ENCODE results near the gene MEIKIN.

MEIKIN gene

DNA sequence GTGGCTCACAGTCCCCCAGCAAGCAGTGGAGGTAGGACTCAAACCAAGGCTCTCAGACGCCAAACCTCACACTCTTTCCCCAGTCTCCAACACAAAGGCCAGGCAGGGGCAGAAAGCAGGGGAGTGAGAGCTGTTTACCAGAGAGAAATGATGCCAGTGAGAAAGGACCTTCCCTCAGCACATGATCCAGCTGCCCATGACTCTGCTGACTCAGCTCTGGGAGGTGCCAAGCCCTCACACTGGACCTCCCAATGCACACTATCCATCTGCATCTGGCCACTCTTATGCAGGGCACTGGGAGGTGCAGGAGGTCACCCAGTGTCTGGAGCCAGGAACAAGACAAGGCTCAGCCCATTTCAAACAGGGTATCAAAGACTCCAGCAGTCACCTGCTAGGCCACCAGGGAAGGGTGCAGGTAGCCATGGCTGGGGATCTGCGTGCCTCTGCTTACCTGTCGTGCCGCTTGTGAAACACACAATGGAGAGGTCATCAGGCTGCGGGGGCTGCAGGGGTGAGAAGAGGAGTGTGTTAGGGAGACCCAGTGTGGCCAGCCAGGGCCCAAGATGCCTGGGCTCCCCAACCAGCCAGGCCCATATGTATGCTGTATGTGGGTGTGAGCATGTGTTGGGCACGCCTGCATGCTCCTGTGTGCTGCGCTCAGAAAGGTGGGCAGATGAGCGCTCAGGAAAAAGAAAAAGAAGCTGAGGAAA, 39.6 kb upstream of the MEIKIN start:
- DNase-seq, result no peak
- no peaks in the 10 kb centered on the region for H3K27me3 ChIP-seq
- no peaks in the 10 kb centered on the region for H3K36me3 ChIP-seq
- no peak overlapping the region for H3K4me3 ChIP-seq (ENCODE audit: low read depth, low read length)
- H3K9me3 ChIP-seq, result no peaks in the 10 kb centered on the region
- TF ChIP-seq, protein P1, sequence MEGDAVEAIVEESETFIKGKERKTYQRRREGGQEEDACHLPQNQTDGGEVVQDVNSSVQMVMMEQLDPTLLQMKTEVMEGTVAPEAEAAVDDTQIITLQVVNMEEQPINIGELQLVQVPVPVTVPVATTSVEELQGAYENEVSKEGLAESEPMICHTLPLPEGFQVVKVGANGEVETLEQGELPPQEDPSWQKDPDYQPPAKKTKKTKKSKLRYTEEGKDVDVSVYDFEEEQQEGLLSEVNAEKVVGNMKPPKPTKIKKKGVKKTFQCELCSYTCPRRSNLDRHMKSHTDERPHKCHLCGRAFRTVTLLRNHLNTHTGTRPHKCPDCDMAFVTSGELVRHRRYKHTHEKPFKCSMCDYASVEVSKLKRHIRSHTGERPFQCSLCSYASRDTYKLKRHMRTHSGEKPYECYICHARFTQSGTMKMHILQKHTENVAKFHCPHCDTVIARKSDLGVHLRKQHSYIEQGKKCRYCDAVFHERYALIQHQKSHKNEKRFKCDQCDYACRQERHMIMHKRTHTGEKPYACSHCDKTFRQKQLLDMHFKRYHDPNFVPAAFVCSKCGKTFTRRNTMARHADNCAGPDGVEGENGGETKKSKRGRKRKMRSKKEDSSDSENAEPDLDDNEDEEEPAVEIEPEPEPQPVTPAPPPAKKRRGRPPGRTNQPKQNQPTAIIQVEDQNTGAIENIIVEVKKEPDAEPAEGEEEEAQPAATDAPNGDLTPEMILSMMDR (IDR thresholded peaks at IDR 0.05; ENCODE audit: low read depth, low read length), result no peak
- no peaks in the 10 kb centered on the region for H3K4me1 ChIP-seq

GRCh38 chr5:131983244-131983771, 37.8 kb upstream of the MEIKIN start:
- TF ChIP-seq, protein P1 (IDR thresholded peaks at IDR 0.05; ENCODE audit: low read depth, low read length), result no peak
- Histone ChIP-seq H3K4me3 (ENCODE audit: low read depth, low read length) (no peak overlapping the region), H3K27me3 (no peaks in the 10 kb centered on the region), H3K9me3 (no peaks in the 10 kb centered on the region), H3K4me1 (no peaks in the 10 kb centered on the region), H3K36me3 (no peaks in the 10 kb centered on the region)
- no peak for DNase-seq

DNA sequence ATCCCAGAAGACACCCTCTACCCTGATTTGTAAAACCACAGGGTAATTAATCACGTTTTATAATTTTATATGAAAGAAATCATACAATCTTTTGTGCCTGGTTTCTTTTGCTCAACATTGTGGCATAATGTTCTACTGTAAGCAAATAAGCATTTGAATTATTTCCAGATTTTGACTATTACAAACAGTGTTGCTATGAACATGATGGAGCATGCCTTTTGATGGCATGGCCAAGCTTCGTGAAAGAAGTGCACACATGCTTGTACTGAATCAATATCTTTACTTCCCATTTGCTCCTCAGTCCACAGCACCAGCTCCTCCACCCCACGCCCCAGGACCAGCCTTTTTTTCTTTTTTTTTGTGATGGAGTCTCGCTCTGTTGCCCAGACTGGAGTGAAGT, 36.1 kb upstream of the MEIKIN start:
- no peaks in the 10 kb centered on the region for H3K4me1 ChIP-seq
- H3K36me3 ChIP-seq, result no peaks in the 10 kb centered on the region
- H3K9me3 ChIP-seq, result no peaks in the 10 kb centered on the region
- no peak for DNase-seq
- no peak overlapping the region for H3K4me3 ChIP-seq (ENCODE audit: low read depth, low read length)
- TF ChIP-seq, protein P1 (IDR thresholded peaks at IDR 0.05; ENCODE audit: low read depth, low read length), result no peak
- H3K27me3 ChIP-seq, result no peaks in the 10 kb centered on the region

- H3K27me3 ChIP-seq, result no peaks in the 10 kb centered on the region
- H3K4me1 ChIP-seq, result no peaks in the 10 kb centered on the region
- no peak overlapping the region for H3K4me3 ChIP-seq (ENCODE audit: low read depth, low read length)
- no peaks in the 10 kb centered on the region for H3K36me3 ChIP-seq
- no peaks in the 10 kb centered on the region for H3K9me3 ChIP-seq
- no peak for DNase-seq
- TF ChIP-seq, protein P1 (IDR thresholded peaks at IDR 0.05; ENCODE audit: low read depth, low read length), result no peak
Observed at GRCh38 chr5:131980696-131981095, 35.2 kb upstream of the MEIKIN start.

DNA sequence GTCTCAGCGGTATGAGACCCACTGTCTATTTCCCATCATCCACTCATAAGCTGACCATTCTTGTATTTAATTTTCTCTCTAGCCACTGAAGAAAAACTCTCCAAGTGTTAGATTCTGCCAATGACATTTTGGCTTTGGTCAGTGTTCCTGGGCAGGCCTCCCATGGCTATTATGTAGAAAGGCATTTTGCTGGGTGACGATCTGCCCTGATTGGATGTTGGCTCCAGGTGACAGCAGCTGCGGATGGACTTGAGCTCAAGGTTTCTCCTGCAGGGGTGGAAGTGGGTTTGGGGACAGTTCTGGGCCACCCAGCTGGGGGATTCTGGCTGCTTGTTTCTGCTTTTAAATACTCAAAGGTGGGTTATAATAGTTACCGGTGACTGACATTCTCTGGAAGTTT, 34.4 kb upstream of the MEIKIN start:
- Histone ChIP-seq H3K27me3 (no peaks in the 10 kb centered on the region), H3K4me1 (no peaks in the 10 kb centered on the region), H3K36me3 (no peaks in the 10 kb centered on the region), H3K4me3 (ENCODE audit: low read depth, low read length) (no peak overlapping the region), H3K9me3 (no peaks in the 10 kb centered on the region)
- DNase-seq, result no peak
- TF ChIP-seq, protein P1 (IDR thresholded peaks at IDR 0.05; ENCODE audit: low read depth, low read length), result no peak

DNA sequence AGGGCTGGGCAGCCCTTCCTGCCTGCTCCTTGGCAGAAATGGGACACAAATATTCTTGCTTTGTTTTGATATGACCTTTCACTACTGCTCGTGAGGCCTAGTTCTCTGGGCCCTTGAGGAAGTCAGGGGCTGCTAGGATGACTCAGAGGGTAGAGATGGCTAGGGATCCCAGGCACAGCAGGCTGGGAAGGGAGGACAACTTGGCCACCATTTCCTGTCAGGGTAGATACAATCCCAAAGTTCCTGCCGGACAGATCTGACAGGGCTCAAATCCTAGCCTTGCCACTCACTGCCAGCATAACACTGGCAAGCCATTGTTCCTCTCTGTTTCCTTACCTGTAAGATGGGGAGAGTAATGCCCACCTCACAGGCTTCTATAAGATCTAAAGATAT, 31.7 kb upstream of the MEIKIN start:
- Histone ChIP-seq H3K4me3 (ENCODE audit: low read depth, low read length) (no peak overlapping the region), H3K27me3 (no peaks in the 10 kb centered on the region), H3K36me3 (no peaks in the 10 kb centered on the region), H3K4me1 (no peaks in the 10 kb centered on the region), H3K9me3 (no peaks in the 10 kb centered on the region)
- TF ChIP-seq, protein P1 (IDR thresholded peaks at IDR 0.05; ENCODE audit: low read depth, low read length), result no peak
- no peak for DNase-seq

Data from BE2C (cell line).